HUES48 (cell line): ENCODE data around the gene IL36G.

ENCODE experiments used
- H3K27ac ChIP-seq: one replicate; pipeline ENCODE4 v1.7.0; 2013; ENCODE audit warnings: low read depth, low read length, inconsistent platforms
- H3K27me3 ChIP-seq: 2 replicates; pipeline ENCODE4 v1.6.1; 2013; ENCODE audit warnings: mild to moderate bottlenecking, low read length; ENCODE audit not compliant: control insufficient read depth, insufficient read depth
- H3K36me3 ChIP-seq: 2 replicates; pipeline ENCODE4 v1.6.1; 2013; ENCODE audit warnings: low read length; ENCODE audit not compliant: control insufficient read depth, insufficient read depth
- H3K4me1 ChIP-seq: 2 replicates; pipeline ENCODE4 v1.6.1; 2013; ENCODE audit warnings: mild to moderate bottlenecking, low read length; ENCODE audit not compliant: control insufficient read depth, insufficient read depth
- H3K4me3 ChIP-seq: 2 replicates; pipeline ENCODE4 v1.5.1; 2013; ENCODE audit warnings: mild to moderate bottlenecking, low read depth, low read length
- H3K9ac ChIP-seq: 2 replicates; pipeline ENCODE4 v1.6.1; 2013; ENCODE audit warnings: mild to moderate bottlenecking, low read depth, low read length, moderate library complexity
- H3K9me3 ChIP-seq: 2 replicates; pipeline ENCODE4 v1.6.1; 2013; ENCODE audit warnings: low read length; ENCODE audit not compliant: control insufficient read depth, insufficient read depth

Gene IL36G

GRCh38 chr2:113005030-113005509 is 27.3 kb downstream of the IL36G start, which contains the start of gene IL36A:
IL36A (plus strand) TSS chr2:113005459; CDS start chr2:113005872, 413 bp downstream.
- no peaks in the 10 kb centered on the region for H3K4me1 ChIP-seq
- no peak within 1 kb of the TSS for H3K27ac ChIP-seq
- no peak within 1 kb of the TSS for H3K4me3 ChIP-seq
- peaks cover 17% of the 10 kb centered on the region for H3K9me3 ChIP-seq
- no peaks in the 10 kb centered on the region for H3K36me3 ChIP-seq
- no peaks in the 10 kb centered on the region for H3K27me3 ChIP-seq
- H3K9ac ChIP-seq: no peak within 1 kb of the TSS

GRCh38 chr2:113007250-113007649 is 29.4 kb downstream of the IL36G start:
- H3K4me3 ChIP-seq: no peak overlapping the region
- H3K4me1 ChIP-seq: no peaks in the 10 kb centered on the region
- H3K27ac ChIP-seq: no peak overlapping the region
- H3K27me3 ChIP-seq: no peaks in the 10 kb centered on the region
- H3K9ac ChIP-seq: no peak overlapping the region
- H3K36me3 ChIP-seq: no peaks in the 10 kb centered on the region
- H3K9me3 ChIP-seq: no peaks in the 10 kb centered on the region; the same call in 1 of the 2 replicates

- Histone ChIP-seq H3K27me3 (no peaks in the 10 kb centered on the region), H3K36me3 (no peaks in the 10 kb centered on the region), H3K4me1 (no peaks in the 10 kb centered on the region), H3K27ac (no peak overlapping the region), H3K4me3 (no peak overlapping the region), H3K9ac (no peak overlapping the region), H3K9me3 (no peaks in the 10 kb centered on the region; the same call in 1 of the 2 replicates)
Observed at GRCh38 chr2:113009622-113010021, 31.8 kb downstream of the IL36G start.

- Histone ChIP-seq H3K4me3 (no peak overlapping the region), H3K27ac (no peak overlapping the region), H3K27me3 (no peaks in the 10 kb centered on the region), H3K9me3 (no peaks in the 10 kb centered on the region; the same call in 1 of the 2 replicates), H3K36me3 (no peaks in the 10 kb centered on the region), H3K4me1 (no peaks in the 10 kb centered on the region), H3K9ac (no peak overlapping the region)
Observed at GRCh38 chr2:113010088-113010487, 32.3 kb downstream of the IL36G start.

GRCh38 chr2:113011108-113011507 is 33.3 kb downstream of the IL36G start:
- Histone ChIP-seq H3K4me1 (no peaks in the 10 kb centered on the region), H3K36me3 (no peaks in the 10 kb centered on the region), H3K9ac (no peak overlapping the region), H3K27ac (no peak overlapping the region), H3K27me3 (no peaks in the 10 kb centered on the region), H3K9me3 (peaks cover 3% of the 10 kb centered on the region), H3K4me3 (no peak overlapping the region)

GRCh38 chr2:113012436-113013335 is 34.9 kb downstream of the IL36G start:
- H3K4me3 ChIP-seq: no peak overlapping the region
- no peaks in the 10 kb centered on the region for H3K4me1 ChIP-seq
- H3K9me3 ChIP-seq: peaks cover 9% of the 10 kb centered on the region
- no peaks in the 10 kb centered on the region for H3K27me3 ChIP-seq
- no peaks in the 10 kb centered on the region for H3K36me3 ChIP-seq
- no peak overlapping the region for H3K27ac ChIP-seq
- H3K9ac ChIP-seq: no peak overlapping the region

- Histone ChIP-seq H3K4me3 (no peak overlapping the region), H3K27ac (no peak overlapping the region), H3K27me3 (no peaks in the 10 kb centered on the region), H3K4me1 (no peaks in the 10 kb centered on the region), H3K9ac (no peak overlapping the region), H3K9me3 (peaks cover 10% of the 10 kb centered on the region), H3K36me3 (no peaks in the 10 kb centered on the region)
Observed at GRCh38 chr2:113013336-113013661, 35.5 kb downstream of the IL36G start.

GRCh38 chr2:113014067-113014466 is 36.3 kb downstream of the IL36G start:
- H3K9ac ChIP-seq: no peak overlapping the region
- no peaks in the 10 kb centered on the region for H3K4me1 ChIP-seq
- H3K4me3 ChIP-seq: no peak overlapping the region
- no peaks in the 10 kb centered on the region for H3K27me3 ChIP-seq
- peaks cover 18% of the 10 kb centered on the region for H3K9me3 ChIP-seq
- no peaks in the 10 kb centered on the region for H3K36me3 ChIP-seq
- no peak overlapping the region for H3K27ac ChIP-seq

GRCh38 chr2:113015042-113015441 is 37.2 kb downstream of the IL36G start:
- H3K27me3 ChIP-seq: no peaks in the 10 kb centered on the region

GRCh38 chr2:113015655-113016054 is 37.8 kb downstream of the IL36G start:
- Histone ChIP-seq H3K27ac (no peak overlapping the region), H3K9me3 (peaks cover 19% of the 10 kb centered on the region), H3K36me3 (no peaks in the 10 kb centered on the region), H3K9ac (no peak overlapping the region), H3K4me1 (no peaks in the 10 kb centered on the region), H3K4me3 (no peak overlapping the region), H3K27me3 (no peaks in the 10 kb centered on the region)

More at GRCh38 chr2:113015042-113015441, 37.2 kb downstream of the IL36G start:
- Histone ChIP-seq H3K36me3 (no peaks in the 10 kb centered on the region), H3K4me3 (no peak overlapping the region), H3K9ac (no peak overlapping the region), H3K27ac (no peak overlapping the region), H3K4me1 (no peaks in the 10 kb centered on the region), H3K9me3 (peaks cover 19% of the 10 kb centered on the region)

- no peak overlapping the region for H3K9ac ChIP-seq
- no peaks in the 10 kb centered on the region for H3K4me1 ChIP-seq
- no peaks in the 10 kb centered on the region for H3K27me3 ChIP-seq
- no peak overlapping the region for H3K4me3 ChIP-seq
- H3K9me3 ChIP-seq: peaks cover 19% of the 10 kb centered on the region
- no peaks in the 10 kb centered on the region for H3K36me3 ChIP-seq
- H3K27ac ChIP-seq: no peak overlapping the region
Observed at GRCh38 chr2:113018509-113018908, 40.7 kb downstream of the IL36G start.
